ENCODE measurements around the gene ZNF536. TPM values are rescaled to one million over a fixed set of nuclear protein-coding genes. Genes with fewer than 3 reads are reported as not detected.

Gene ZNF536
- total and polyA plus RNA-seq, 9 of the 15 experiments (the other 6 are each of a cell fraction or from before 2014, with no cell fraction given): not detected

GRCh38 chr19:30479231-30479630 is 107.0 kb downstream of the ZNF536 start:
- Histone ChIP-seq H3K4me3 (no peak overlapping the region), H3K27me3 (ENCODE audit: control insufficient read depth in 2 of 2, insufficient read depth in 2 of 2, low read length in 2 of 2) (peaks cover 0 to 8% of the 10 kb centered on the region in 2 experiments; a peak in 1 of 5 replicates), H3K79me2 (ENCODE audit: control insufficient read depth, insufficient read depth, low read length) (no peaks in the 10 kb centered on the region), H3K9ac (ENCODE audit: insufficient read depth in 1 of 2, low read depth in 2 of 2, low read length in 2 of 2) (no peak overlapping the region), H3K9me1 (ENCODE audit: control insufficient read depth, insufficient read depth, low read length) (no peaks in the 10 kb centered on the region), H3K4me2 (ENCODE audit: insufficient read depth, low read length) (no peak overlapping the region), H3K27ac (ENCODE audit: extremely low read depth, low read depth, low read length) (no peak overlapping the region), H2AFZ (ENCODE audit: low read depth, low read length) (no peak overlapping the region), H3K36me3 (ENCODE audit: control insufficient read depth, insufficient read depth, low read length) (no peaks in the 10 kb centered on the region), H3K4me1 (replicated peaks in 1 of 2; ENCODE audit: control insufficient read depth in 2 of 2, insufficient read depth in 2 of 2, low read length in 2 of 2) (no peaks in the 10 kb centered on the region), H3K9me3 (replicated peaks; ENCODE audit: control insufficient read depth, insufficient read depth, low read depth, low read length) (no peaks in the 10 kb centered on the region), H4K20me1 (replicated peaks; ENCODE audit: control insufficient read depth, insufficient read depth, low read length) (no peaks in the 10 kb centered on the region)
- ChIA-PET POLR2A (interaction anchor here (0.5 kb wide), 1 partner anchor 1001 kb away, joined by 3 read pairs; no protein-coding TSS in a partner anchor), CTCF (ENCODE audit: low intra/inter-chr PET ratio) (no interaction called here)
- in situ Hi-C loops (cut with MboI) (no loop called here), intact Hi-C loops (cut with micrococcal nuclease) (no loop called here)
- no TSS peak for BruUV-seq (replicated peaks)
- 4% methylated on average over 7 of the region's 7 CpGs for whole genome bisulfite sequencing (ENCODE audit: insufficient coverage, low coverage, missing lambda C conversion rate)
- no peak for ATAC-seq
- no peak for DNase-seq (ENCODE audit: extremely low read depth in 1 of 4, low spot score in 3 of 4)
- TF ChIP-seq RAD51 (IDR thresholded peaks at IDR 0.05; ENCODE audit: borderline replicate concordance, low read depth): peak; percentile 32; the same call in 1 of the 2 replicates
- no peak for TF ChIP-seq SMARCA4 (IDR thresholded peaks at IDR 0.05)
- peak; percentile 76 for TF ChIP-seq USF2 (CRISPR knock-in tag; IDR thresholded peaks at IDR 0.05)
- TF ChIP-seq, protein P1, sequence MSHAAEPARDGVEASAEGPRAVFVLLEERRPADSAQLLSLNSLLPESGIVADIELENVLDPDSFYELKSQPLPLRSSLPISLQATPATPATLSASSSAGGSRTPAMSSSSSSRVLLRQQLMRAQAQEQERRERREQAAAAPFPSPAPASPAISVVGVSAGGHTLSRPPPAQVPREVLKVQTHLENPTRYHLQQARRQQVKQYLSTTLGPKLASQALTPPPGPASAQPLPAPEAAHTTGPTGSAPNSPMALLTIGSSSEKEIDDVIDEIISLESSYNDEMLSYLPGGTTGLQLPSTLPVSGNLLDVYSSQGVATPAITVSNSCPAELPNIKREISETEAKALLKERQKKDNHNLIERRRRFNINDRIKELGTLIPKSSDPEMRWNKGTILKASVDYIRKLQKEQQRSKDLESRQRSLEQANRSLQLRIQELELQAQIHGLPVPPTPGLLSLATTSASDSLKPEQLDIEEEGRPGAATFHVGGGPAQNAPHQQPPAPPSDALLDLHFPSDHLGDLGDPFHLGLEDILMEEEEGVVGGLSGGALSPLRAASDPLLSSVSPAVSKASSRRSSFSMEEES (CRISPR knock-in tag; IDR thresholded peaks at IDR 0.05): peak; percentile 13; the same call in 1 of the 2 replicates
- no peak for FAIRE-seq
